Suprapubic skin (tissue), 3 donors: Measurements from ENCODE around the gene GOLGA8F.
"Not testable (repeated sequence)": the region's sequence is repeated elsewhere in the genome, so short reads cannot be mapped to it uniquely, and the experiment has no call there.

Experiments
- CTCF ChIP-seq, 2 donors: fragments of 200-600 bp in 1 of 2; fragments of 450-650 bp in 1 of 2; sonication (generic) in 1 of 2; IDR thresholded peaks; one replicate each; pipeline ENCODE4 v1.5.1; 2016 to 2019; ENCODE audit warnings: antibody characterized with exemption in 2 of 2, mild to moderate bottlenecking in 1 of 2, moderate library complexity in 1 of 2
- POLR2A ChIP-seq, 2 donors: fragments of 450-650 bp; IDR thresholded peaks; one replicate each; pipeline ENCODE4 v1.6.1; 2017; ENCODE audit warnings: antibody characterized with exemption in 2 of 2, mild to moderate bottlenecking in 2 of 2, moderate library complexity in 2 of 2

GRCh38 chr15:28365502-28365901 is 13.0 kb upstream of the GOLGA8F start:
- TF ChIP-seq CTCF, POLR2A (IDR thresholded peaks at IDR 0.05): not testable (repeated sequence)
